ENCODE results near the gene SEMA3D. TPM values are rescaled to one million over a fixed set of nuclear protein-coding genes. Genes with fewer than 3 reads are reported as not detected.

Gene SEMA3D
- total and polyA plus RNA-seq, 2 experiments from 2014 or later = 1.5 to 7.2 TPM

- TF ChIP-seq ZNF114 (CRISPR knock-in tag; IDR thresholded peaks at IDR 0.05) = no peak
- TF ChIP-seq ETS1 (IDR thresholded peaks at IDR 0.05) = no peak
- TF ChIP-seq JUNB (IDR thresholded peaks at IDR 0.05; ENCODE audit: unreplicated experiment) = no peak
Measured at GRCh38 chr7:85010306-85010705, 176.6 kb downstream of the SEMA3D start (continued).

DNA sequence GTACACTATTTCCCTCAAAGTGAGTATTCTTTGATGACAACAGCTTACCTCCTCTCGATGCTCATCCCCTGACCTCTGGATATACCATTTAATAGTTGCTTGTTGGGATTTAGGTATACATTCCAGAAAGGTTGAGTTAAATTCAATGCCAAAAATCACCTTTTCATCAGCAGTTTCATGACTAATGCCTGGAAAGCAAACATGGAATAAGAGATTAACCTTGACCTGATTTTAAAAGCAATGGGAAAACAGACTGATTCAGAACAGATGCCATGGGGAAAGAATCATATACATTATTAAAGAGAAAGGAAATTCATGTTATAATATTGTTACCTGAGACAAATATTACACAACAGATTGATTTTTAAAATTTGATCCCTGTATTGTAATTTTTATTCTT, 180.1 kb downstream of the SEMA3D start:
- Histone ChIP-seq H3K27me3 (ENCODE audit: insufficient read depth) (no peaks in the 10 kb centered on the region), H3K27ac (ENCODE audit: low read depth) (no peak overlapping the region), H2AFZ (no peak overlapping the region), H3K4me3 (no peak overlapping the region), H3K79me2 (replicated peaks; ENCODE audit: insufficient read depth) (no peaks in the 10 kb centered on the region), H3K9me2 (ENCODE audit: insufficient read depth) (no peaks in the 10 kb centered on the region), H3F3A (replicated peaks; ENCODE audit: low read depth) (no peaks in the 10 kb centered on the region), H3K4me1 (ENCODE audit: insufficient read depth) (peaks cover 9% of the 10 kb centered on the region), H3K36me3 (ENCODE audit: insufficient read depth) (no peaks in the 10 kb centered on the region), H3K4me2 (no peak overlapping the region), H4K20me1 (replicated peaks; ENCODE audit: insufficient read depth) (no peaks in the 10 kb centered on the region)
- TF ChIP-seq EZH2phosphoT487 (IDR thresholded peaks at IDR 0.05; ENCODE audit: unreplicated experiment) (no peak), CTCF (conservative IDR thresholded peaks at IDR 0.05; ENCODE audit: low read depth in 2 of 2) (no peak), STAT1 (IDR thresholded peaks at IDR 0.05; ENCODE audit: unreplicated experiment) (no peak), ETS1 (IDR thresholded peaks at IDR 0.05) (no peak), POLR2AphosphoS5 (IDR thresholded peaks at IDR 0.05; ENCODE audit: low read depth) (no peak), CREB1 (CRISPR knock-in tag; IDR thresholded peaks at IDR 0.05; ENCODE audit: low read depth) (no peak), EZH2 (IDR thresholded peaks at IDR 0.05; ENCODE audit: low read depth, unreplicated experiment) (no peak), ZNF114 (CRISPR knock-in tag; IDR thresholded peaks at IDR 0.05) (no peak), JUNB (IDR thresholded peaks at IDR 0.05; ENCODE audit: unreplicated experiment) (no peak), REST (IDR thresholded peaks at IDR 0.05; ENCODE audit: unreplicated experiment) (no peak), ZNF331 (CRISPR knock-in tag; IDR thresholded peaks at IDR 0.05; ENCODE audit: low read depth) (no peak)
- H3K4me3 Mint-ChIP-seq = no peak overlapping the region
- no peak overlapping the region for H3K27ac Mint-ChIP-seq
- ATAC-seq (no peak), DNase-seq (ENCODE audit: low spot score) (no peak)
- peaks cover 7% of the 10 kb centered on the region for H3K4me1 Mint-ChIP-seq
- H3K27me3 Mint-ChIP-seq (ENCODE audit: insufficient read depth, low read depth, poor library complexity) = no peaks in the 10 kb centered on the region
- no peaks in the 10 kb centered on the region for H3K9me3 Mint-ChIP-seq
- H3K36me3 Mint-ChIP-seq (ENCODE audit: low read depth) = no peaks in the 10 kb centered on the region

Data from GM23338 (cell line).